Progenitor cell of endocrine pancreas (in vitro differentiated cells): ENCODE measurements around the gene IRF1. TPM values are rescaled to one million over a fixed set of nuclear protein-coding genes. Genes with fewer than 3 reads are reported as not detected.

ENCODE experiments used
- DNase-seq: peaks from one replicate; pipeline ENCODE4 v3.0.0; 2021; ENCODE audit warnings: low spot score; ENCODE audit not compliant: unreplicated experiment
- H3K27ac Mint-ChIP-seq: 2 replicates; pipeline ENCODE4 v1.8.0; 2021; ENCODE audit warnings: mild to moderate bottlenecking, moderate library complexity, mixed read lengths
- H3K27me3 Mint-ChIP-seq: 2 replicates; pipeline ENCODE4 v1.8.0; 2021; ENCODE audit warnings: mixed read lengths
- H3K36me3 Mint-ChIP-seq: 2 replicates; pipeline ENCODE4 v1.8.0; 2022; ENCODE audit warnings: mixed read lengths; ENCODE audit not compliant: insufficient read depth
- H3K4me1 Mint-ChIP-seq: 2 replicates; pipeline ENCODE4 v1.8.0; 2021; ENCODE audit warnings: low read depth, mixed read lengths
- H3K4me3 Mint-ChIP-seq: 2 replicates; pipeline ENCODE4 v1.8.0; 2021; ENCODE audit warnings: low read depth, mild to moderate bottlenecking, moderate library complexity, mixed read lengths
- H3K9me3 Mint-ChIP-seq: 2 replicates; pipeline ENCODE4 v1.8.0; 2021; ENCODE audit warnings: low read depth, mixed read lengths
- total RNA-seq: library from RNA; stranded (reverse); gene quantifications from 2 replicates; pipeline ENCODE4 v1.2.1, GENCODE V29; 2021
- TF ChIP-seq, protein P1 (sequence below): fragments of 200-600 bp; sonication (generic); IDR thresholded peaks from one replicate; pipeline ENCODE4 v1.5.0; 2021; ENCODE audit warnings: antibody characterized with exemption, mild to moderate bottlenecking; ENCODE audit not compliant: unreplicated experiment

The IRF1 gene
- total RNA-seq, 1 donor from 2014 or later, result 2.3 TPM

DNA sequence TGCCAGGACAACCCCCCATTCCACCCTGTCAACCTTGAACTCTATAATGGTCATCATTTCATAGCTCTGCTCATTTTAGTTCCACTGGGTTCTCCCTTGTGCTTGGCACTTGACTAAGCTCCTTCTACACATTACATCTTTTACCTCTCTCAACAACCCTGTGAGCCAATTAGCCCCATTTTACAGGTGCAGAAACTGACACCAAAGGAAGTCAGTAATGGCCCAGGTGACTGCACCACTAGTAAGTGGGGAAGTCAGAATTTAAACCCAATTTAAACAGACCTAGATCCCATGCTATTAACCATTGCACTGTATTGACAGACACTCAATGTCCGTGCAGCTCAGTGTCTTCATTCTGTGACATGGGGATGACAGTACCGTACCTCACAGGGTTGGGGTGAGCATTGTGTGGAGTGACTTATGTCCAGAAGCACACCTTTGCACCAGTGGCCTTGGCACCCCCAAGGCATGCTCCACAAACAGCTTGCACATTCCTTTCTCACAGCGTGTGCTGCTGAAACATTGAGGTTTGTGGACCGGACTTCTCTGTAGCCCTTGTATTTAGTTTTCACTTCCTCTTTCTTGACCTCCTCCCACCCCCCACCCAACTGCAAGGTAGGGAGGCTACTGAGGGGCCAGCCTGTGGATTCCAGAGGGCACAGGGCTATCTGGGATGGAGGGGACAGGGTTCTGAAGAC, 23.1 kb downstream of the IRF1 start:
- peaks cover 6% of the 10 kb centered on the region for H3K4me1 Mint-ChIP-seq
- H3K36me3 Mint-ChIP-seq, result no peaks in the 10 kb centered on the region
- TF ChIP-seq, protein P1, sequence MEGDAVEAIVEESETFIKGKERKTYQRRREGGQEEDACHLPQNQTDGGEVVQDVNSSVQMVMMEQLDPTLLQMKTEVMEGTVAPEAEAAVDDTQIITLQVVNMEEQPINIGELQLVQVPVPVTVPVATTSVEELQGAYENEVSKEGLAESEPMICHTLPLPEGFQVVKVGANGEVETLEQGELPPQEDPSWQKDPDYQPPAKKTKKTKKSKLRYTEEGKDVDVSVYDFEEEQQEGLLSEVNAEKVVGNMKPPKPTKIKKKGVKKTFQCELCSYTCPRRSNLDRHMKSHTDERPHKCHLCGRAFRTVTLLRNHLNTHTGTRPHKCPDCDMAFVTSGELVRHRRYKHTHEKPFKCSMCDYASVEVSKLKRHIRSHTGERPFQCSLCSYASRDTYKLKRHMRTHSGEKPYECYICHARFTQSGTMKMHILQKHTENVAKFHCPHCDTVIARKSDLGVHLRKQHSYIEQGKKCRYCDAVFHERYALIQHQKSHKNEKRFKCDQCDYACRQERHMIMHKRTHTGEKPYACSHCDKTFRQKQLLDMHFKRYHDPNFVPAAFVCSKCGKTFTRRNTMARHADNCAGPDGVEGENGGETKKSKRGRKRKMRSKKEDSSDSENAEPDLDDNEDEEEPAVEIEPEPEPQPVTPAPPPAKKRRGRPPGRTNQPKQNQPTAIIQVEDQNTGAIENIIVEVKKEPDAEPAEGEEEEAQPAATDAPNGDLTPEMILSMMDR, result no peak
- H3K27me3 Mint-ChIP-seq, result peaks cover 5% of the 10 kb centered on the region
- DNase-seq, result no peak
- H3K27ac Mint-ChIP-seq, result no peak overlapping the region
- H3K4me3 Mint-ChIP-seq, result no peak overlapping the region
- peaks cover 5% of the 10 kb centered on the region for H3K9me3 Mint-ChIP-seq

- Mint-ChIP-seq H3K4me3 (no peak overlapping the region), H3K36me3 (no peaks in the 10 kb centered on the region), H3K27me3 (peaks cover 9% of the 10 kb centered on the region), H3K4me1 (peaks cover 6% of the 10 kb centered on the region), H3K27ac (no peak overlapping the region), H3K9me3 (peaks cover 5% of the 10 kb centered on the region)
- DNase-seq, result no peak
- TF ChIP-seq, protein P1, result no peak
Observed at GRCh38 chr5:132466433-132467286, 23.9 kb downstream of the IRF1 start.

GRCh38 chr5:132465059-132465707, 25.4 kb downstream of the IRF1 start:
- H3K4me1 Mint-ChIP-seq, result peaks cover 7% of the 10 kb centered on the region
- TF ChIP-seq, protein P1, result no peak
- no peak overlapping the region for H3K4me3 Mint-ChIP-seq
- H3K27ac Mint-ChIP-seq, result no peak overlapping the region
- peaks cover 13% of the 10 kb centered on the region for H3K27me3 Mint-ChIP-seq
- DNase-seq, result no peak
- H3K9me3 Mint-ChIP-seq, result peaks cover 5% of the 10 kb centered on the region
- H3K36me3 Mint-ChIP-seq, result no peaks in the 10 kb centered on the region

DNA sequence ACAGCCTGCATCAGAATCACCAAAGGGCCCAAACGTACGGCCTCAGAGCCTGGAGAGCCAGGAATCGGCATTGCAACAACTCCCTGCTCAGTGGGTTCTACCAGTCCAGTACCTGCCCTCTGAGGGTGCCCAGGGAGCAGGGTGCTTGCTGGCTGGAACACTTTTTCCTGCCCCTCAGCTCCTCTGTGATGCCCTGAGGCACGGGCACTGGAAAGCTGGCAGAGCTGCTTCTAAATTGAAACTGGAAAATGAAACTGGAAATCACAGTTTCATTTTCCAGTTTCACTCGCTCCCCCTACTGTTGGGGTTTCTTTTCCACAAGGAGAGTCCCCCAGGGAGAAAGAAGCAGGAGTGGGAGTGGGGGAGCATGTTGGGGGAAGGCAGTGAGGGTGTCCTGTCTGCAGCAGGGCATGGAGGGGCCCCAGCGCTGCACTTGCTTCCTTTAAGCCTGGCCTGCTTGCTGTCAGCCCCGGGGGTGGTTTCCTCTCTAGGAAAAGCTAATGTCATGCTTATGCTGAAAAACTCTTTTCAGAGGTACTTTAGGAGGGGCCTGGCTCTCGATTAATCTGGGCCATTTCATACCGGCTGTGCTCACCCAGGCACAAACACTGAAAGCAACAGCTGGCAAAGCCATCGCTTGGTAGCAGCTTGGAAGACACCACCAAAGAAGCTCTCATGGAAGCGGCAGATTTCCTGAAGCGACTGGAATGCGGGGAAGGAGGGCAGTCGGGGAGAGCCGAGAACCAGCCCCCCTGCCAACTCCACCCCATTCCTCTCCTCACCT, 26.2 kb downstream of the IRF1 start:
- peaks cover 13% of the 10 kb centered on the region for H3K27me3 Mint-ChIP-seq
- peaks cover 7% of the 10 kb centered on the region for H3K4me1 Mint-ChIP-seq
- no peak overlapping the region for H3K4me3 Mint-ChIP-seq
- H3K36me3 Mint-ChIP-seq, result no peaks in the 10 kb centered on the region
- no peak overlapping the region for H3K27ac Mint-ChIP-seq
- peaks cover 5% of the 10 kb centered on the region for H3K9me3 Mint-ChIP-seq
- TF ChIP-seq, protein P1, result no peak
- no peak for DNase-seq

- H3K36me3 Mint-ChIP-seq, result no peaks in the 10 kb centered on the region
- H3K9me3 Mint-ChIP-seq, result peaks cover 3% of the 10 kb centered on the region
- H3K27me3 Mint-ChIP-seq, result peaks cover 13% of the 10 kb centered on the region
- TF ChIP-seq, protein P1, result no peak
- peaks cover 7% of the 10 kb centered on the region for H3K4me1 Mint-ChIP-seq
- H3K27ac Mint-ChIP-seq, result no peak overlapping the region
- no peak for DNase-seq
- no peak overlapping the region for H3K4me3 Mint-ChIP-seq
Observed at GRCh38 chr5:132463811-132464155, 26.8 kb downstream of the IRF1 start.
